ENCODE data around the gene TSPEAR. TPM values are rescaled to one million over a fixed set of nuclear protein-coding genes. Genes with fewer than 3 reads are reported as not detected.

The TSPEAR gene
- total and polyA plus RNA-seq, 2 donors (not counting 1 experiment from before 2014, with no cell fraction given), result not detected

DNA sequence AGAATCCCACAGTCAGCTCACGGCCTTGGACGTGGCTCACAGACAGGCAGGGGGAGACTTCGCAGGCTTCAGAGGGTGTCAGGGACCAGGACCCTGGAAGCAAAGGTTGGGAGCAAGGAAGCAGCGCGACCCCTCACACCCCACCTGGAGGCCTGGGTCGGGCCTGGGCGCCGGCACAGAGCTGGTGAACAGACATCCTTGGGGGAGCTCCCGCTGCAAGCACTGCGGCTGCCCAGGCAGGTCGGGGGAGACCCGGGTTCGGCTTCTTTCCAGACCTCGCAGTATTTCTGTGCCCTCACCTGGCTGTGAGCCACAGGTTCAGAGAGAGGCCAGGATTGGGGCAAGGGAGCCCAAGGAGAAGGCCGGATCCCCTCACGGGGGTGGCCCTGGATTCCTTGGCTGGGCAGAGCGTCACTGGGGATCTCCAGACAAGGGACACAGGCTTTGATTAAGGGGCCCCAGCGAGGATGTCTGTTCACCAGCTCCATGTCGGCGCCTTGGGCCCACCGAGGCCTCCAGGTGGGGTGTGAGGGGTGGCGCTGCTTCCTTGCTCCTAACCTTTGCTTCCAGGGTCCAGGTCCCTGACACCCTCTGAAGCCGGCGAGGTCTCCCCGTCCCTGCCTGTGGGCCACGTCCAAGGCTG, 37.9 kb upstream of the TSPEAR start:
- TF ChIP-seq, protein P1, sequence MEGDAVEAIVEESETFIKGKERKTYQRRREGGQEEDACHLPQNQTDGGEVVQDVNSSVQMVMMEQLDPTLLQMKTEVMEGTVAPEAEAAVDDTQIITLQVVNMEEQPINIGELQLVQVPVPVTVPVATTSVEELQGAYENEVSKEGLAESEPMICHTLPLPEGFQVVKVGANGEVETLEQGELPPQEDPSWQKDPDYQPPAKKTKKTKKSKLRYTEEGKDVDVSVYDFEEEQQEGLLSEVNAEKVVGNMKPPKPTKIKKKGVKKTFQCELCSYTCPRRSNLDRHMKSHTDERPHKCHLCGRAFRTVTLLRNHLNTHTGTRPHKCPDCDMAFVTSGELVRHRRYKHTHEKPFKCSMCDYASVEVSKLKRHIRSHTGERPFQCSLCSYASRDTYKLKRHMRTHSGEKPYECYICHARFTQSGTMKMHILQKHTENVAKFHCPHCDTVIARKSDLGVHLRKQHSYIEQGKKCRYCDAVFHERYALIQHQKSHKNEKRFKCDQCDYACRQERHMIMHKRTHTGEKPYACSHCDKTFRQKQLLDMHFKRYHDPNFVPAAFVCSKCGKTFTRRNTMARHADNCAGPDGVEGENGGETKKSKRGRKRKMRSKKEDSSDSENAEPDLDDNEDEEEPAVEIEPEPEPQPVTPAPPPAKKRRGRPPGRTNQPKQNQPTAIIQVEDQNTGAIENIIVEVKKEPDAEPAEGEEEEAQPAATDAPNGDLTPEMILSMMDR (IDR thresholded peaks at IDR 0.05), result no peak
- no peak for TF ChIP-seq EZH2 (IDR thresholded peaks at IDR 0.05; ENCODE audit: borderline replicate concordance, insufficient read depth, low read depth, low read length, poor library complexity, severe bottlenecking)
- ATAC-seq (ENCODE audit: low read depth) (no peak), DNase-seq (no peak)
- H3K4me3 ChIP-seq (ENCODE audit: control extremely low read depth in 1 of 5, extremely low read depth in 1 of 5, insufficient read depth in 1 of 5, low read depth in 2 of 5, low read length in 4 of 5), result no peak overlapping the region
- H3K27ac ChIP-seq (ENCODE audit: low read length in 2 of 2), result no peak overlapping the region
- ChIA-PET POLR2A (no interaction called here), CTCF (no interaction called here)
- Mint-ChIP-seq H3K27ac (no peak overlapping the region), H3K9me3 (ENCODE audit: insufficient read depth) (no peaks in the 10 kb centered on the region), H3K4me3 (no peak overlapping the region), H3K4me1 (no peaks in the 10 kb centered on the region), H3K27me3 (peaks cover 17% of the 10 kb centered on the region)
- no peak overlapping the region for H3K4me2 ChIP-seq (replicated peaks; ENCODE audit: low read depth, low read length, poor library complexity, severe bottlenecking)
- no peak overlapping the region for H2AFZ ChIP-seq (ENCODE audit: insufficient read depth, low read depth, low read length, poor library complexity, severe bottlenecking)
- no peaks in the 10 kb centered on the region for H4K20me1 ChIP-seq (ENCODE audit: control insufficient read depth, insufficient read depth, low read length, poor library complexity, severe bottlenecking)
- peaks cover 0 to 9% (median 2%) of the 10 kb centered on the region in 4 experiments for H3K27me3 ChIP-seq (replicated peaks in 1 of 4; ENCODE audit: control extremely low read depth in 1 of 4, control insufficient read depth in 3 of 4, insufficient read depth in 4 of 4, low read length in 3 of 4)
- no peaks in the 10 kb centered on the region for H3K79me2 ChIP-seq (ENCODE audit: control insufficient read depth, insufficient read depth, low read length)
- H3K36me3 ChIP-seq (replicated peaks in 1 of 2; ENCODE audit: control extremely low read depth in 1 of 2, control insufficient read depth in 1 of 2, extremely low read depth in 1 of 2, insufficient read depth in 2 of 2, low read length in 1 of 2), result no peaks in the 10 kb centered on the region
- intact Hi-C loops (cut with micrococcal nuclease), result no loop called here
- H3K4me1 ChIP-seq (ENCODE audit: control insufficient read depth in 2 of 2, insufficient read depth in 2 of 2, low read length in 2 of 2), result no peaks in the 10 kb centered on the region
- WGBS (ENCODE audit: insufficient coverage), result 73% methylated on average over 24 of the region's 26 CpGs
- no peak overlapping the region for H3K9ac ChIP-seq (ENCODE audit: low read length)
- H3K9me3 ChIP-seq (ENCODE audit: control extremely low read depth in 1 of 3, control insufficient read depth in 2 of 3, insufficient read depth in 1 of 3, low read length in 2 of 3), result peaks cover 0 to 5% (median 0%) of the 10 kb centered on the region in 3 donors

DNA sequence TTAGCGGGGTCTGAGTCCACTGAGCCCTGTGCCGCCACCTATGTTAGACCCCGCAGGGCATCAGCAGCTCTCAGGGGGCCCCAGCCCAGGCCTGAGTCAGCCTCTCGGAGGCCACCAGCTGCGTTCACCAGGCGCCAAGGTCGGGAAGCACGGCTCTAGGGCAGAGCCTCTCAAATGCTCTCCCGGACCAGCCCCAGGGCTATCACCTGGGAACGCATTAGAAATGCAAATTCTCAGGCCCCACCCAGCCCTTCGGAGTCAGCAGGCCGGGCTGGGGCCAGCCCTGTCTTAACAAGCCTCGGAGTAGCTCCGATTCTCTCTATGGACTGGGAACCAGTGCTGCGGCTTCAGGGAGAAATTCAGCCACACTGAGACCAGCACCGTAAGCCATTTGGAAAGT, 37.2 kb upstream of the TSPEAR start:
- Histone ChIP-seq H2AFZ (ENCODE audit: insufficient read depth, low read depth, low read length, poor library complexity, severe bottlenecking) (no peak overlapping the region), H3K4me2 (replicated peaks; ENCODE audit: low read depth, low read length, poor library complexity, severe bottlenecking) (no peak overlapping the region), H3K79me2 (ENCODE audit: control insufficient read depth, insufficient read depth, low read length) (no peaks in the 10 kb centered on the region), H3K9ac (ENCODE audit: low read length) (no peak overlapping the region), H3K9me3 (ENCODE audit: control extremely low read depth in 1 of 3, control insufficient read depth in 2 of 3, insufficient read depth in 1 of 3, low read length in 2 of 3) (peaks cover 0 to 5% (median 0%) of the 10 kb centered on the region in 3 donors), H3K4me1 (ENCODE audit: control insufficient read depth in 2 of 2, insufficient read depth in 2 of 2, low read length in 2 of 2) (no peaks in the 10 kb centered on the region), H3K4me3 (ENCODE audit: control extremely low read depth in 1 of 5, extremely low read depth in 1 of 5, insufficient read depth in 1 of 5, low read depth in 2 of 5, low read length in 4 of 5) (no peak overlapping the region), H3K27me3 (replicated peaks in 1 of 4; ENCODE audit: control extremely low read depth in 1 of 4, control insufficient read depth in 3 of 4, insufficient read depth in 4 of 4, low read length in 3 of 4) (peaks cover 0 to 9% (median 2%) of the 10 kb centered on the region in 4 experiments), H3K36me3 (replicated peaks in 1 of 2; ENCODE audit: control extremely low read depth in 1 of 2, control insufficient read depth in 1 of 2, extremely low read depth in 1 of 2, insufficient read depth in 2 of 2, low read length in 1 of 2) (no peaks in the 10 kb centered on the region), H3K27ac (ENCODE audit: low read length in 2 of 2) (no peak overlapping the region), H4K20me1 (ENCODE audit: control insufficient read depth, insufficient read depth, low read length, poor library complexity, severe bottlenecking) (no peaks in the 10 kb centered on the region)
- WGBS (ENCODE audit: insufficient coverage), result 48% methylated on average over 16 of the region's 16 CpGs
- TF ChIP-seq EZH2 (IDR thresholded peaks at IDR 0.05; ENCODE audit: borderline replicate concordance, insufficient read depth, low read depth, low read length, poor library complexity, severe bottlenecking), result no peak
- TF ChIP-seq, protein P1 (IDR thresholded peaks at IDR 0.05), result no peak
- Mint-ChIP-seq H3K4me1 (no peaks in the 10 kb centered on the region), H3K4me3 (no peak overlapping the region), H3K27ac (no peak overlapping the region), H3K9me3 (ENCODE audit: insufficient read depth) (no peaks in the 10 kb centered on the region), H3K27me3 (peaks cover 17% of the 10 kb centered on the region)
- ChIA-PET CTCF (no interaction called here), POLR2A (no interaction called here)
- no peak for DNase-seq
- intact Hi-C loops (cut with micrococcal nuclease), result no loop called here
- ATAC-seq (ENCODE audit: low read depth), result no peak

Measured in B cell (primary cell).